HL-60 (cell line): ENCODE data around the gene INTS13.

ENCODE experiments used
- CTCF ChIP-seq: IDR thresholded peaks from one replicate; pipeline ENCODE4 v1.5.1; 2011; ENCODE audit warnings: low read length, control low read depth, inconsistent platforms; ENCODE audit not compliant: insufficient read depth
- GABPA ChIP-seq: IDR thresholded peaks from 2 replicates; pipeline ENCODE4 v1.6.1; 2012; ENCODE audit warnings: low read depth
- SPI1 ChIP-seq: IDR thresholded peaks from 2 replicates; pipeline ENCODE4 v1.6.1; 2012; ENCODE audit warnings: low read depth, mild to moderate bottlenecking, borderline replicate concordance

- TF ChIP-seq CTCF = no peak
- no peak for TF ChIP-seq SPI1
- TF ChIP-seq GABPA = no peak
These were observed 67.8 kb downstream of the INTS13 start for GRCh38 chr12:26869908-26870459.
